ENCODE data around the gene ZNF577. TPM values are rescaled to one million over a fixed set of nuclear protein-coding genes. Genes with fewer than 3 reads are reported as not detected.
"Not testable (repeated sequence)": the region's sequence is repeated elsewhere in the genome, so short reads cannot be mapped to it uniquely, and the experiment has no call there.

Gene ZNF577
- 4.7 and 4.8 TPM in 2 replicates for total RNA-seq

GRCh38 chr19:51887522-51888498 lies at the start of gene ZNF577:
Gene ZNF577 (minus strand): TSS chr19:51887951. CDS start chr19:51880382, 7,569 bp downstream.
- peak; percentile 68 for DNase-seq (ENCODE audit: extremely low read depth, low read depth, low spot score)

GRCh38 chr19:51931921-51932320 lies 44.2 kb upstream of the ZNF577 start:
- DNase-seq (ENCODE audit: extremely low read depth, low read depth, low spot score), result no peak

- no peak for DNase-seq (ENCODE audit: extremely low read depth, low read depth, low spot score)
Observed at GRCh38 chr19:51927859-51928258, 40.1 kb upstream of the ZNF577 start.

- peak; percentile 89 for DNase-seq (ENCODE audit: extremely low read depth, low read depth, low spot score)
Observed at GRCh38 chr19:51926784-51927741, 39.3 kb upstream of the ZNF577 start, which contains the start of gene ZNF613. Gene ZNF613 (plus strand): TSS chr19:51927472. CDS start chr19:51936221, 8,749 bp downstream.

GRCh38 chr19:51926426-51926783 lies 38.7 kb upstream of the ZNF577 start:
- no peak for DNase-seq (ENCODE audit: extremely low read depth, low read depth, low spot score)

- no peak for DNase-seq (ENCODE audit: extremely low read depth, low read depth, low spot score)
Observed at GRCh38 chr19:51921949-51922348, 34.2 kb upstream of the ZNF577 start.

- no peak for DNase-seq (ENCODE audit: extremely low read depth, low read depth, low spot score)
Observed at GRCh38 chr19:51919606-51920005, 31.9 kb upstream of the ZNF577 start.

- DNase-seq (ENCODE audit: extremely low read depth, low read depth, low spot score), result no peak
Observed at GRCh38 chr19:51916167-51916566, 28.4 kb upstream of the ZNF577 start.

GRCh38 chr19:51915324-51915867 lies 27.6 kb upstream of the ZNF577 start:
- no peak for DNase-seq (ENCODE audit: extremely low read depth, low read depth, low spot score)

- DNase-seq (ENCODE audit: extremely low read depth, low read depth, low spot score), result not testable (repeated sequence)
Observed at GRCh38 chr19:51907981-51908380, 20.2 kb upstream of the ZNF577 start.

- not testable (repeated sequence) for DNase-seq (ENCODE audit: extremely low read depth, low read depth, low spot score)
Observed at GRCh38 chr19:51906108-51906507, 18.4 kb upstream of the ZNF577 start.

GRCh38 chr19:51905639-51906038 lies 17.9 kb upstream of the ZNF577 start:
- DNase-seq (ENCODE audit: extremely low read depth, low read depth, low spot score), result not testable (repeated sequence)

GRCh38 chr19:51905206-51905605 lies 17.5 kb upstream of the ZNF577 start:
- DNase-seq (ENCODE audit: extremely low read depth, low read depth, low spot score), result no peak

GRCh38 chr19:51904331-51905165 lies 16.8 kb upstream of the ZNF577 start, which contains the start of gene ZNF649:
Gene ZNF649 (minus strand): TSS chr19:51905017. CDS start chr19:51900107, 4,910 bp downstream.
- DNase-seq (ENCODE audit: extremely low read depth, low read depth, low spot score), result peak; percentile 50

- DNase-seq (ENCODE audit: extremely low read depth, low read depth, low spot score), result no peak
Observed at GRCh38 chr19:51903192-51903591, 15.4 kb upstream of the ZNF577 start.

GRCh38 chr19:51901860-51902259 lies 14.1 kb upstream of the ZNF577 start:
- DNase-seq (ENCODE audit: extremely low read depth, low read depth, low spot score), result no peak

- no peak for DNase-seq (ENCODE audit: extremely low read depth, low read depth, low spot score)
Observed at GRCh38 chr19:51891193-51891747, 3.5 kb upstream of the ZNF577 start.

GRCh38 chr19:51889934-51890333 lies 2.2 kb upstream of the ZNF577 start:
- DNase-seq (ENCODE audit: extremely low read depth, low read depth, low spot score), result no peak

- no peak for DNase-seq (ENCODE audit: extremely low read depth, low read depth, low spot score)
Observed at GRCh38 chr19:51884713-51885112, 3.0 kb downstream of the ZNF577 start.
